Stimulated activated CD4-positive, alpha-beta T cell treated with anti-CD3 and anti-CD28 coated beads, Interleukin-15, amount 100 ng/mL, for 48 hours (primary cell): Measurements from ENCODE around the gene PUS7.
"Not testable (repeated sequence)": the region's sequence is repeated elsewhere in the genome, so short reads cannot be mapped to it uniquely, and the experiment has no call there.

Experiments used
- DNase-seq, 2 donors: peaks; one replicate each; pipeline ENCODE4 v3.0.0-alpha.2; 2020; ENCODE audit warnings: low read depth in 2 of 2

Gene PUS7

DNA sequence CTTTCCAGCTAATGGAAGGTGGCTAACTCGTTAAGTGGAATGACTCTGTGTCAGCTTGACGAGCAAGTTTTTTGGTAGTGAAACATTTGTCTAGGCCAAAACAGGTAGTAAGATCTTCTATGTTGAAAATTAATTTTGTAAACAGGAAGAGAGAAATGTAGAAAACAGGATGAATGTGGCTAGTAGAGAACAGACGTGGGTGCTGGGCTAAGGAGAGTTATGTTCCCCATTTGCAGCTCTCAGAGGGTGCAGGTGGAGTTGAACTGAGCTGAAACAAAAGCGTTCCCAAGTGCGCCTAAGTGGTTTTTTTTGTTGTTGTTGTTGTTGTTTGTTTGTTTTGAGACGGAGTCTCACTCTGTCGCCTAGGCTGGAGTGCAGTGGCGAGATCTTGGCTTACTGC lies 73.9 kb downstream of the PUS7 start:
- no peak for DNase-seq

DNA sequence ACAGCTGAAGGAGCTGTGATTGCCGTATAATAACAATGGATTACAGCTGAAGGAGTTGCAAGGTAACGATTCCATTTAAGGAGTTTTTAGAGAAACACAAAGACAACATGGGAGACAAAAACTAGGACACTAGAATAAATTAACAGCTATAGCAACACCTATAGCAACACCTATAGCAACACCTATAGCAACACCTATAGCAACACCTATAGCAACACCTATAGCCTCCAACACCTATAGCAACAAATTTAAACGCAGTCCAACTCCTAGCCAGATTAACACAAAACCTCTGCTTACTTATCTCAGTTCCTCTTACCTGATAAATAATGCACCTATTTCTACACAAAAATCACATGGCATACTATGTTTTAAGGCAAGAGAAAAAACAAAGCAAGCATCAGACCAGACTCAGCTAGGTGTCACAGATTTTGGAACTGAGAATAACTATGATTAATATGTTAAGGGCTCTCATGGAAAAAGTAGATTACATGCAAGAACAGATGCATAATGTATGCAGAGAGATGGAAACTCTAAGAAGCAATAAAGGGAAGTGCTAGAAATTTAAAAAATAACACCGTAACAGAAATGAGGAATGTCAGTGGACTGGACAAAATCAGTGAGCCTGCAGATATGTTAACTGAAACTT lies 77.6 kb downstream of the PUS7 start:
- no peak for DNase-seq

DNA sequence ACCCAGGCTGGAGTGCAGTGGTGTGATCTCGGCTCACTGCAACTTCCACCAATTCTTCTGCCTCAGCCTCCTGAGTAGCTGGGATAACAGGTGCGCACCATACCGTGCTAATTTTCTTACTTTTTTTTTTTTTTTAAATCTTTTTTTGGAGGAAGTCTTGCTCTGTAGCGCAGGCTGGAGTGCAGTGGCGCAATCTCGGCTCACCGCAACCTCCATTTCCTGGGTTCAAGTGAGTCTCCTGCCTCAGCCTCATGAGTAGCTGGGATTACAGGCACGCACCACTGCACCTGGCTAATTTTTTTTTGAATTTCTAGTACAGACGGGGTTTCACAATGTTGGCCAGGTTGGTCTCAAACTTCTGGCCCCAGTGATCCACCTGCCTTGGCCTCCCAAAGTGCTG lies 79.9 kb downstream of the PUS7 start:
- DNase-seq, result not testable (repeated sequence)

DNA sequence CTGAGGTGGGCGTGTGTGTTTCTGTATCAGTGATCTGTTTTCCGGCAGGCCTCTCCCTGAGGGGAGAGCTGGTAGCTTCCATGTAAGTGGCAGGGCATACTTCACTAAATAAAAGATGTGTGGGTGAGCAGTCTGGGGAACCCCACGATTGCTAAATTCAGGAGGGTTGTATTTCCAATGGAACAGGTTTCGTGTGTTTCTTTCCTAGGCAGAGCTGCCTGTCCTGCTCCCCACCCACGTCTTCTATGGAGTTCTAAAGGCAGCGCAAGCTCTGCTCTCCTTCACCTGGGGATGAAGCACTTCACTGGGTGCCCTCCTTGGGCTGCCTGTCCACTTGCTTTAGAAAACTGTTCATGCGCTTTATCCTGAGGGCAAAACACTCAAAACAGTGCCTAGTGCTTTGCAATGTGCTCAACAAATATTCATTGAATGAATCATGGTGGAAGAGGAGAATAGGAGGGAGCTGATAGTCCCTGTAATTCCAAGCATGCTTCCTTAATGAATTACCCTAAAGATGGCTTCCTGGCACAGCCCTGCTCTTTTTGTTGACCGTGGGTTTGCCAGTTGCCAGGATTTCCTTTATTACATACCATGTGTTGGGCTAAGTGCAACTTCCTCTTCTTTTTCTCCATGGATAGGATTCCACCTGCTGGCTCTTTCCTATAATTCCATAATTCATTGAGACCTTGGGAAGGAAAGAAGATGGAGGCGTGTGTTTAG lies 82.7 kb downstream of the PUS7 start:
- DNase-seq, result no peak

DNA sequence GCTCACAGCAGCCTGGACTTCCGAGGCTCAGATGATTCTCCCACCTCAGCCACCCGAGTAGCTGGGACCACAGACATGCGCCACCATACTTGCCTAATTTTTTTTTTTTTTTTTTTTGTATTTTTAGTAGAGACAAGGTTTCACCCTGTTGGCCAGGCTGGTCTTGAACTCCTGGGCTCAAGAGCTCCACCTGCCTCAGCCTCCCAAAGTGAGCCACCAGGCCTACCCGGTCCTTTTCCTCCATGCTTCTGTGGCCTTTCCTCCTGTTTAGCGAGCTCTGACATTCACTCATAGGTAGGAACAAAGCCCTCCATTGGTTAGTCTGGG lies 83.3 kb downstream of the PUS7 start:
- DNase-seq, result no peak

DNA sequence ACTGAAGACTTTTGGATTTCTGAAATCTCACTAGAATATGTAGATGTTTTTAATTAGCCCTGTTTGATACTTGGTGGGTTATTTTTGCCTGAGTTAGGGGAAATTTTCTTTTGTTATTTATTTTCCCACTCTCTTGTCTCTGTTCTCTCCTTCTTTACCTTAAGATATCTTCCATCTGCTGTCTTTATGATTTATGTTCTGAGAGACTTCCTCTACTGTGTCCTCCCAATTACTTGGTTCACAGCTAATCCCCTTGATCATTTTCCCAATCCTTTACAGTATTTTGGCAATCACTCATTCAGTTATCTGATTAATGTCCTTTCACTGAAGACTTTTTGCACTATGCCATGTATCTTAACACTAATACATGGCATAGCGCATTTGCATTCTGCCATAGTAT lies 83.8 kb downstream of the PUS7 start:
- DNase-seq, result no peak

DNA sequence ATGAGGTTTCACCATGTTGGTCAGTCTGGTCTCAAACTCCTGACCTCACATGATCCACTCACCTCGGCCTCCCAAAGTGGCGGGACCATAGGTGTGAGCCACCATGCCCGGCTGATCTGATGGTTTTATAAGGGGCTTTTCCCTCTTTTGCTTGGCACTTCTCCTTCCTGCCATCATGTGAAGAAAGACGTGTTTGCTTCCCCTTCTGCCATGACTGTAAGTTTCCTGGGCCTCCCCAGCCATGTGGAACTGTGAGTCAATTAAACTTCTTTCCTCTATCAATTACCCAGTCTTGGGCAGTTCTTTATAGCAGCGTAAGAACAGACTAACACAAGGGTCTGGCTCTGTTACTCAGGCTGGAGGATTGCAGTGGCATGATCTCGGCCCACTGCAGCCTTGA lies 84.7 kb downstream of the PUS7 start:
- DNase-seq, result not testable (repeated sequence)

DNA sequence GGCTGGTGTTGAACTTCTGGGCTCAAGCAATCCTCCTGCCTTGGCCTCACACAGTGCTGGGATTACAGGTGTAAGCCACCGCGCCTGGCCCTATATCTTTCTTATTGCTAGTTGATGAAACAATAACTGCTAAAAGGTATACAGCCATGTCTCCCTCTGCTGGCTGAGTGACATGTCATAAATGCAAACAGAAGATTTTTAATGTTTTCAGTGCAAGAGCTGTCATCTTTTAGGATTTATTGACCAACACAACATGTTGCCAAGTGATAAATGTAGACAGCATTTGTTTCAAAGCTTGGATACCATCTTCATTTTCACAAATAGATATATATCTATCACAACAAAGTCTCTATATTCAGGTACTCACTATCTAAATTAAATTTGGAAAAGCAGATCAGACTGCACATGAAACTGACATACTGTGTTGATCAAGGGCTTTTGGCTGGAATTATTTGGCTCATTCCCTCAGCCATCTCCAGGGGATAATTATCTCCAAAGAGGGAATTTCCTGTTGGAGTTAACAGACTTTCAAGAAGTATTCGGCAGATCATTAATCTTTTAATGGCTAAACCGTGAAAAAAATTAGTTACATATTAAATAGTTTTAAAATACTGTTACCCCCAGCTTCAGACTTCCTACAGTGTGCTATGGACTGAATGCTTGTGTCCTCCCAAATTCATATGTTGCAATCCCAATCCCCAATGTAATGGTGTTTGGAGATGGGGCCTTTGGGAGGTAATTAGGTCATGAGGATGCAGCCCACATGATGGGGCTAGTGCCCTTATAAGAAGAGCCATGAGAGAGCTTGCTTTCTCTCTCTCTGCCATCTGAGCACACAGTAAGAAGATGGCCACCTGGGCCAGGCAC lies 92.1 kb downstream of the PUS7 start:
- DNase-seq, result peak in 1 of 2 donors; percentile 46

DNA sequence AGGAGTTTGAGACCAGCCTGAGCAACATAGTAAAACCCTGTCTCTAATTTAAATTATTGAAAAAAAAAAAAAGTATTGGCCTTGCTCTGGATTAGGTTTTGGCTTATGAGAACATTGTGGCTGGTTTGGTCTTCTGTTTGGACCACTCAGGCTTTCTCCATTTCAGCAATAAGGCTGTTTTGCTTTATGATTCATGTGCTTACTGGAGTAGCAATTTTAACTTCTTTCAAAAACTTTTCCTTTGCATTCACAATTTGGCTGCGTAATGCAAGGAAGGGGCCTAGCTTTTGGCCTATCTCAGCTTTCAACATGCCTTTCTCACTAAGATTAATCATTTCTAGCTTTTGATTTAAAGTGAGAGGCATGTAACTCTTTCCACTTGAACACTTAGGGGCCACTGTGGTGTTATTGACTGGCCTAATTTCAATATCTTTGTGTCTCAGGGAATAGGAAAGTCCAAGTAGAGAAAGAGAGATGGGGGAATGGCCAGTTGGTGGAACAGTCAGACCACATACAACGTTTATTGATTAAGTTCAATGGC lies 95.4 kb downstream of the PUS7 start:
- DNase-seq, result peak in 1 of 2 donors; percentile 18

DNA sequence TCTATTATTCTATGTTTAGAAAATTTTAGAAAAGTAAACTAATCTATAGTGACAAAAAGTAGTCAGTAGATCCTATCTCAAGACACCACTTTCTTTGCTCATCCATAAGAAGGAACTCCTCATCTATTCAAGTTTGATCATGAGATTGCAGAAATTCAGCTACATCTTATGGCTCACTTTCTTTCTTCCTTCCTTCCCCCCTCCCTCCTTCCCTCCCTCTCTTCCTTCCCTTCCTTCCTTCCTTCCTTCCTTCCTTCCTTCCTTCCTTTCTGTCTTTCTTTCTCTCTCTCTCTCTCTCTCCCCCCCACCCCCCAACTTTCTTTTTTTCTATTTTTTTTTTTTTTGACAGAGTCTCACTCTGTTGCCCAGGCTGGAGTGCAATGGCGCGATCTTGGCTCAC lies 98.1 kb downstream of the PUS7 start:
- no peak for DNase-seq

DNA sequence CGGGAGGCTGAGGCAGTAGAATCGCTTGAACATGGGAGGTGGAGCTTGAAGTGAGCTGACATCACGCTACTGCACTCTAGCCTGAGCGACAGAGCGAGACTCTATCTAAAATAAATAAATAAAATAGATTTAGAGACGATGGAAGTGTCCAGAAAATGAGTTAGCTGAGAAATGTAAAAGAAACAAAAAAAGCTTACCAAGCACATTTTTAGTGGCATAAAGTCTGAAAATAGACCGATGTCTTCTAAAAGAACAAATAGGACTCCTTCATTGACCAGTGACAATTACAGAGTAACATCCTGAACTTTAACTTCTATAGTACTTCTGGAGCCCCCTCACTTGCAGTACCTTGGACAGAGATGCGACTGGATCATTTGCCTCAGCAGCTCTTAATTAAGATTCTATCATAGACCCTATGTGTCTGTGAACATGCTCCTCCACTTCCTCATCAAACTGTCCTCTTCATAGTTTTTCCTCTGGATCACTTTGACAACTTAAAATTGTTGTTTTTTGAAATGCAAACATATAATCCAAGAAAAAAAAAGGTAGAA lies 108.1 kb downstream of the PUS7 start:
- no peak for DNase-seq

DNA sequence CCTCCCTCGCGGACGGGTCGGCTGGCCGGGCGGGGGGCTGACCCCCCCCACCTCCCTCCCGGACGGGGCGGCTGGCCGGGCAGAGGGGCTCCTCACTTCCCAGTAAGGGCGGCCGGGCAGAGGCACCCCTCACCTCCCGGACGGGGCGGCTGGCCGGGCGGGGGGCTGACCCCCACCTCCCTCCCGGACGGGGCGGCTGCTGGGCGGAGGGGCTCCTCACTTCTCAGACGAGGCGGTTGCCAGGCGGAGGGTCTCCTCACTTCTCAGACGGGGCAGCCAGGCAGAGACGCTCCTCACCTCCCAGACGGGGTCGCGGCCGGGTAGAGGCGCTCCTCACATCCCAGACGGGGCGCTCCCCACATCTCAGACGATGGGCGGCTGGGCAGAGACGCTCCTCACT lies 111.3 kb downstream of the PUS7 start:
- not testable (repeated sequence) for DNase-seq

DNA sequence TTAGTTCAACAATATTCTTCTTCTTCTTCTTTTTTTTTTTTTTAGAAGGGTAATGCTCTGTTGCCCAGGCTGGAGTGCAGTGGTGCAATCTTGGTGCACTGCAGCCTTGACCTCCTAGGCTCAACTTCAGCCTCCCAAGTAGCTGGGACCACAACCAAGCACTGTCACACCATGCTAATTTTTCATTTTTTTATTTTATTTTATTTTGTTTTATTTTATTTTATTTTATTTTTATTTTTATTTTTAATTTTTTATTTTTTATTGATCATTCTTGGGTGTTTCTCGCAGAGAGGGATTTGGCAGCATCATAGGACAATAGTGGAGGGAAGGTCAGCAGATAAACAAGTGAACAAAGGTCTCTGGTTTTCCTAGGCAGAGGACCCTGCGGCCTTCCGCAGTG lies 112.3 kb downstream of the PUS7 start:
- DNase-seq, result not testable (repeated sequence)

DNA sequence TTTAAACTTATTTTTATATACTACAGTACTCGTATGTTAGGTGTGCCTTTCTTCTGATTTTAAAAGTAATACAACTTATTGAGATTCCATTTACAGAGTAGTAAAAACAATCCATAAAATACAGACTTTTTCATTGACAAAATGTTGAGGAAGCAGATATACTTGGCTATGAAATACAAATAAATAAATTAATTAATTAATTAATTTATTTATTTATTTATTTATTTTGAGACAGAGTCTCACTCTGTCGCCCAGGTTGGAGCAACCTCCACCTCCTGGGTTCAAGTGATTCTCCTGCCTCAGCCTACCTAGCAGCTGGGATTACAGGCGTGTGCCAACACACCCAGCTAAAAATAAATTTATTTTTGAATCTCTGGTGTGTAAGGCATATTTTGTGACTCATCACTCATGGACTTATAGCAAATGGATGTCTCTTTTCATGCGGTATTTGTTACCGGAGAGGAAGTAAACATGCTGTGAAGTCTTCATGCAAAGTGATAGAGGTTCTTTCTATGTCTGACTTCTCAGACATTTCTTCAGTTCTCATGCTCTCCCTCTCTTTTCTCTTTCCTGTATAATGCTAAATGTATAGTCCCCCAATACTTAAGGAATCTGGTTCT lies 113.2 kb downstream of the PUS7 start:
- no peak for DNase-seq
